ENCODE data around the gene GLT6D1. TPM values are rescaled to one million over a fixed set of nuclear protein-coding genes. Genes with fewer than 3 reads are reported as not detected.
"Not testable (repeated sequence)": the region's sequence is repeated elsewhere in the genome, so short reads cannot be mapped to it uniquely, and the experiment has no call there.

The GLT6D1 gene
- total RNA-seq, result not detected

DNA sequence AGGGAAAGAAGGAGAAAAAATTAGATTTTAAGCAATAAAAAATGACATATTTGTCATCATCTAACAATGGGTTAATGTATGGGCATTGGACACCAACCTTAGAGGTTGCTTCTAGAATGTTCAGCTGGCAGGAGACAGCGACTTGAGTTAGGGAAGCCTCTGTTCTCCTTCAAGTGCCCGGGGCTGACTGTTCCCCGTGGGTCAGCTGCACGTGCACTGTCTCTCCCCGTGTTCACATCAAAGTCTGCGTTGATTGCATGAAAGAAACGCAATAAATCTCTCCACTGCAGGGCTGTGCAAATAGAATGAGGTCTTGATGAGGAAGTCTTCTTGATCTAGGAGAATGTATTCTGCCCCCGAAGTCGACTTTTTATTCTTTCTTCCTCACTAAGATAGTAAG, at the start of gene GLT6D1:
Gene GLT6D1 (minus strand): TSS at position 345 of the 400 bp plus-strand sequence. CDS start 353 bp downstream, outside the sequence.
- CTCF ChIA-PET, result no interaction called here
- Mint-ChIP-seq H3K27ac (no peak within 1 kb of the TSS), H3K4me1 (ENCODE audit: low read depth) (no peaks in the 10 kb centered on the region), H3K27me3 (ENCODE audit: low read depth) (peaks cover 34% of the 10 kb centered on the region), H3K9me3 (peaks cover 5% of the 10 kb centered on the region), H3K36me3 (ENCODE audit: low read depth) (no peaks in the 10 kb centered on the region), H3K4me3 (no peak within 1 kb of the TSS)
- intact Hi-C loops (cut with micrococcal nuclease), result no loop called here
- DNase-seq, result no peak

GRCh38 chr9:135689011-135689410, 49.7 kb upstream of the GLT6D1 start:
- Mint-ChIP-seq H3K27ac (no peak overlapping the region), H3K9me3 (no peaks in the 10 kb centered on the region), H3K4me1 (ENCODE audit: low read depth) (no peaks in the 10 kb centered on the region), H3K36me3 (ENCODE audit: low read depth) (no peaks in the 10 kb centered on the region), H3K27me3 (ENCODE audit: low read depth) (no peaks in the 10 kb centered on the region), H3K4me3 (no peak overlapping the region)
- CTCF ChIA-PET, result no interaction called here
- DNase-seq, result no peak
- intact Hi-C loops (cut with micrococcal nuclease), result no loop called here

DNA sequence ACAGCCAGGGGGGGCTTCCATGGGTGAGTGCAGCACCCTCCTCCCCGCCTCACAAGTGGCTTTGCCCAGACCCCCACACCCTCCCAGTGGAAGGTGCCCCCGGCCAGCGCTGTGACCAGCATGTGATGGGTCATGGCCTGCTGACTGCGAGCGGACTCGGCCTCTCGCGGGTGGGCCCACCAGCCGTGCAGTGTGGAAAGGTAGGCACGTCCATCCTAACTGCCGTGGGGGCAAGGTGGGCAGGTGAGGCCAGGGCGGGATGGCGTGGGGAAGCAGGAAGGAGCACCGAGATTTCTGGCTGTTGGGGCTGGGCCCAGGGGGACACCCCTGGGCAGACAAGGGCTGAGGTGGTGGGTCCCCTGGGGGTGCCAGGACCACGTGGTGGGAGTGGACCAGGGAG, 47.9 kb upstream of the GLT6D1 start:
- Mint-ChIP-seq H3K27me3 (ENCODE audit: low read depth) (no peaks in the 10 kb centered on the region), H3K4me3 (no peak overlapping the region), H3K27ac (no peak overlapping the region), H3K9me3 (no peaks in the 10 kb centered on the region), H3K4me1 (ENCODE audit: low read depth) (no peaks in the 10 kb centered on the region), H3K36me3 (ENCODE audit: low read depth) (no peaks in the 10 kb centered on the region)
- intact Hi-C loops (cut with micrococcal nuclease), result no loop called here
- CTCF ChIA-PET, result no interaction called here
- no peak for DNase-seq

DNA sequence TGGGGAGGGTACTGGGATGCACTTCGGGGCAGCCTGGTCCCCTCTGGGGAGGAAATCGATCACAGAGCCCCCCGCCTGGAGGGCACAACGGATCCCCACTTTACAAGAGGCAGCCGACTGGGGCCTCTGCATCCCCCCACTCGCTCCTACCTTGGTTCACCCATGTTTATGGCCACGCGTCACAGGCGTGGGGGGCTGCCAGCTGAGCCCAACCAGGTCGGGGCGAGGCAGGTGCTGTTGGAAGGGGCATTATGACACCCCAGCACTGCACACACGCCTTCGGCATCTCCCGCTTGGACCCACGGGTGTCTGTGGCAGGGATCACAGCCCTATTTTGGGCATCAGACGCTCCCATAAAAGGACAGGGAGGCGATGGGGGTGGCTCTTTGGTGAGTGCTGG, 45.4 kb upstream of the GLT6D1 start:
- DNase-seq, result no peak
- no peaks in the 10 kb centered on the region for H3K9me3 Mint-ChIP-seq
- H3K27ac Mint-ChIP-seq, result no peak overlapping the region
- H3K36me3 Mint-ChIP-seq (ENCODE audit: low read depth), result no peaks in the 10 kb centered on the region
- H3K27me3 Mint-ChIP-seq (ENCODE audit: low read depth), result no peaks in the 10 kb centered on the region
- intact Hi-C loops (cut with micrococcal nuclease), result no loop called here
- no peak overlapping the region for H3K4me3 Mint-ChIP-seq
- H3K4me1 Mint-ChIP-seq (ENCODE audit: low read depth), result no peaks in the 10 kb centered on the region
- CTCF ChIA-PET, result no interaction called here

GRCh38 chr9:135683401-135684034, 44.2 kb upstream of the GLT6D1 start:
- Mint-ChIP-seq H3K4me1 (ENCODE audit: low read depth) (no peaks in the 10 kb centered on the region), H3K36me3 (ENCODE audit: low read depth) (no peaks in the 10 kb centered on the region), H3K4me3 (no peak overlapping the region), H3K27me3 (ENCODE audit: low read depth) (no peaks in the 10 kb centered on the region), H3K9me3 (no peaks in the 10 kb centered on the region), H3K27ac (no peak overlapping the region)
- DNase-seq, result no peak
- intact Hi-C loops (cut with micrococcal nuclease), result no loop called here
- CTCF ChIA-PET, result no interaction called here

DNA sequence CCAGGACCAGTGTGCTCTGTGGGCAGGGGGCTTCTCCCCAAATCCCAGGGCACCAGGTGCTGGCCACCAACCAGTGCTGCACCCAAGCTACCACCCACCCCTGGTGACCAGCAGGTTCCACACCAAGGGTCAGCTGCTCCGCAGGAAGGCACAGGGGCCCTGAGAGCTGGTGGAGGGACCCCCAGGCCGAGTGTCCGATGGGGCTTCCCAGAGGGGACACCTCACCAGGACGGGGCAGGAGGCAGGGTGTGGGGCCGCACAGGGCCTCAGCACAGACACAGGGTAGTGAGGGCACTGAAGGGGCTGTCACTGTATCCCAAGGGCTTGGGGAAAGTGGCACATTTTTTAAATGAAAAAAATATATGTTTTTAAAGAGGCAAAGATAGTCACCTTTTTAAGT, 41.8 kb upstream of the GLT6D1 start:
- H3K4me3 Mint-ChIP-seq, result no peak overlapping the region
- DNase-seq, result no peak
- no peaks in the 10 kb centered on the region for H3K36me3 Mint-ChIP-seq (ENCODE audit: low read depth)
- H3K4me1 Mint-ChIP-seq (ENCODE audit: low read depth), result no peaks in the 10 kb centered on the region
- H3K27me3 Mint-ChIP-seq (ENCODE audit: low read depth), result no peaks in the 10 kb centered on the region
- no peak overlapping the region for H3K27ac Mint-ChIP-seq
- H3K9me3 Mint-ChIP-seq, result no peaks in the 10 kb centered on the region
- intact Hi-C loops (cut with micrococcal nuclease), result no loop called here
- CTCF ChIA-PET, result no interaction called here

- Mint-ChIP-seq H3K27me3 (ENCODE audit: low read depth) (no peaks in the 10 kb centered on the region), H3K4me3 (no peak overlapping the region), H3K9me3 (no peaks in the 10 kb centered on the region), H3K27ac (no peak overlapping the region), H3K36me3 (ENCODE audit: low read depth) (no peaks in the 10 kb centered on the region), H3K4me1 (ENCODE audit: low read depth) (no peaks in the 10 kb centered on the region)
- intact Hi-C loops (cut with micrococcal nuclease), result no loop called here
- CTCF ChIA-PET, result no interaction called here
- no peak for DNase-seq
These were observed 40.7 kb upstream of the GLT6D1 start for GRCh38 chr9:135680056-135680455.

GRCh38 chr9:135678236-135679017, 39.1 kb upstream of the GLT6D1 start:
- H3K4me1 Mint-ChIP-seq (ENCODE audit: low read depth), result no peaks in the 10 kb centered on the region
- no peak for DNase-seq
- no peaks in the 10 kb centered on the region for H3K27me3 Mint-ChIP-seq (ENCODE audit: low read depth)
- CTCF ChIA-PET, result no interaction called here
- H3K4me3 Mint-ChIP-seq, result no peak overlapping the region
- intact Hi-C loops (cut with micrococcal nuclease), result no loop called here
- no peaks in the 10 kb centered on the region for H3K36me3 Mint-ChIP-seq (ENCODE audit: low read depth)
- no peak overlapping the region for H3K27ac Mint-ChIP-seq
- H3K9me3 Mint-ChIP-seq, result no peaks in the 10 kb centered on the region

DNA sequence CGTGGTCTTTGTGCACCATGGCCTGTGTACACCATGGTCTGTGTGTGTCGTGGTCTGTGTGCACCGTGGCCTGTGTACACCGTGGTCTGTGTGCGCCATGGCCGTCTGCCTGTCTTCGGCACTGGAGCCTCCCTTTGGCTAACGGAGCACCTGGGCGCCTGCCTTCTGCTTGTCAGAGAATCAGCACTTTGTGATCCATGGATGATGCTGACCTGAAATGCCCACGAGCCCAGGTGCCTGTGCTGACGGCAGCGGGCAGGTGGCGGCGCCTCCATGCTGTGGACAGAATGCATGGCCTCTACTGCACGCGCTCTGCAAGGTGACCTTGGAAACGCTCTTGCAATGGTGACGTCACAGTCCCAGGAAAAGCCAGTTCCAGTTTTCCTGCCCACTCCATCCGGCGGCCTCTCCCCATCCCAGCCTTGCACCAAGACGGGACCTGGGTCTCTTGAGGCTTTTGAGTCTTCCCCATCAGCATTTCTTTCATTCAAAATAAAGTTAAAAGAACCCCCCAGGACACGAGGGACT, 38.4 kb upstream of the GLT6D1 start:
- Mint-ChIP-seq H3K27ac (no peak overlapping the region), H3K36me3 (ENCODE audit: low read depth) (no peaks in the 10 kb centered on the region), H3K9me3 (no peaks in the 10 kb centered on the region), H3K4me3 (no peak overlapping the region), H3K27me3 (ENCODE audit: low read depth) (no peaks in the 10 kb centered on the region), H3K4me1 (ENCODE audit: low read depth) (no peaks in the 10 kb centered on the region)
- CTCF ChIA-PET, result no interaction called here
- no peak for DNase-seq
- intact Hi-C loops (cut with micrococcal nuclease), result no loop called here

GRCh38 chr9:135676891-135677290, 37.6 kb upstream of the GLT6D1 start:
- Mint-ChIP-seq H3K4me3 (no peak overlapping the region), H3K27me3 (ENCODE audit: low read depth) (peaks cover 2% of the 10 kb centered on the region), H3K36me3 (ENCODE audit: low read depth) (no peaks in the 10 kb centered on the region), H3K4me1 (ENCODE audit: low read depth) (no peaks in the 10 kb centered on the region), H3K27ac (no peak overlapping the region), H3K9me3 (no peaks in the 10 kb centered on the region)
- CTCF ChIA-PET, result no interaction called here
- no peak for DNase-seq
- intact Hi-C loops (cut with micrococcal nuclease), result no loop called here

DNA sequence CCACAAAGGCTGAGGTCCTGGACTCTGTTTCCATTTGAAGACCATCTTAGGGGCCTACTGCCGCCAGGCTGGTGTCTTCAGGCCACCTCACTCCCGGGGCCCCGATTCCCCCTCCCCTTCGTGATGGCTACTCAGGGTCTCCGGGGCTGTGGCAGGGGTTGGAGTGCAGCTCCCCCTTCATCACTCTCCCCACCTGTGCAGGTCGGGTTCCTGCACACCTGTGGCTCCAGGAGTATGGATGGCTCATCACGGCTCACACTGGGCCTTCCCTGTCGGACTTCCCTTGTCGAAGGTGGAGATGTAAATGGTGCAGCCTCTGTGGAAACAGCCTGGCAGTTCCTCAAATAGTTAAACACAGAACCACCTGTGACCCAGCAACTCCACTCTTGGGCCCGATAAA, 35.6 kb upstream of the GLT6D1 start:
- no peaks in the 10 kb centered on the region for H3K36me3 Mint-ChIP-seq (ENCODE audit: low read depth)
- H3K4me1 Mint-ChIP-seq (ENCODE audit: low read depth), result no peaks in the 10 kb centered on the region
- no peak overlapping the region for H3K4me3 Mint-ChIP-seq
- H3K27me3 Mint-ChIP-seq (ENCODE audit: low read depth), result peaks cover 2% of the 10 kb centered on the region
- H3K27ac Mint-ChIP-seq, result no peak overlapping the region
- CTCF ChIA-PET, result no interaction called here
- intact Hi-C loops (cut with micrococcal nuclease), result no loop called here
- no peaks in the 10 kb centered on the region for H3K9me3 Mint-ChIP-seq
- DNase-seq, result no peak

DNA sequence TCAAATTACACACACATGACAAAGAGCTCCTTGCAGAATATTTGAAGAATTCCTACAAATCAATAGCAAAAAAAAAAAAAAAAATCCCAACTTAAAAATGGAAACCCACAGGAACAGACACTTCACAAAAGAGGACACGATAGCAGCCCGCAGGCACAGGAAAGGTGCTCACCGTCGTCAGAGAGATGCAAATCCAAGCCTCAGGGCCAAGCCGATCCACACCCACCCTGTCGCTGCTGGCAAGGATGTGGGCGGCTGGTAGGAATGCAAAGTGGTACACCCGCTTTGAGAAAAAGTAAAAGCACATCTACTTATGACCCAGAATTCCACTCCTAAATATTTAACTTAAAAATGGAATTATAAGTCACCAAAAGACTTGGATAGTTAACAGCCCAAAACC, 34.6 kb upstream of the GLT6D1 start:
- Mint-ChIP-seq H3K4me3 (no peak overlapping the region), H3K27ac (no peak overlapping the region), H3K27me3 (ENCODE audit: low read depth) (peaks cover 2% of the 10 kb centered on the region)

DNA sequence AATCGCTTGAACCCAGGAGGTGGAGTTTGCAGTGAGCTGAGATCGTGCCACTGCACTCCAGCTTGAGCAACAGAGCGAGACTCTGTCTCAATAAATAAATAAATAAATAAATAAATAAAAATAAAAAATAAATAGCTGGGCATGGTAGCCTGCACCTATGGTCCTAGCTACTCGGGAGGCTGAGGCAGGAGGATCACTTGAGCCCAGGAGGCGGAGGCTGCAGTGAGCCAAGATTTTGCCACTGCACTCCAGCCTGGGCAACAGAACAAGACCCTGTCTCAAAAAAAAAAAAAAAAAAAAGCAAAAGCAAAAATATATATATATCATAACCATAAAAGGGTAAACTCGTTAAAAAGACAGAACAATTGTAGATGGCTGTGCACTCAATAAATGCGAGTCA, 33.4 kb upstream of the GLT6D1 start:
- H3K9me3 Mint-ChIP-seq; H3K27ac Mint-ChIP-seq; H3K4me3 Mint-ChIP-seq; DNase-seq; intact Hi-C loops (cut with micrococcal nuclease); H3K27me3 Mint-ChIP-seq (ENCODE audit: low read depth); H3K4me1 Mint-ChIP-seq (ENCODE audit: low read depth); H3K36me3 Mint-ChIP-seq (ENCODE audit: low read depth): not testable (repeated sequence)
- CTCF ChIA-PET, result interaction anchor here (0.6 kb wide), 1 partner anchor 179 kb away, joined by 4 read pairs; no protein-coding TSS in a partner anchor

More for the DNA sequence above, 34.6 kb upstream of the GLT6D1 start:
- CTCF ChIA-PET, result no interaction called here
- H3K9me3 Mint-ChIP-seq, result peaks cover 3% of the 10 kb centered on the region
- DNase-seq, result no peak
- H3K4me1 Mint-ChIP-seq (ENCODE audit: low read depth), result no peaks in the 10 kb centered on the region
- intact Hi-C loops (cut with micrococcal nuclease), result no loop called here
- no peaks in the 10 kb centered on the region for H3K36me3 Mint-ChIP-seq (ENCODE audit: low read depth)

Data from activated naive CD4-positive, alpha-beta T cell treated with anti-CD3 and anti-CD28 coated beads for 36 hours (primary cell).